IPS-NIHi7 (cell line): Measurements from ENCODE around the gene CDC42.
"Not testable (repeated sequence)": the region's sequence is repeated elsewhere in the genome, so short reads cannot be mapped to it uniquely, and the experiment has no call there.

ENCODE experiments used
- DNase-seq: peaks from one replicate; pipeline ENCODE4 v3.0.0; 2012; ENCODE audit warnings: mixed read lengths; ENCODE audit errors: extremely low spot score

CDC42 gene

GRCh38 chr1:22074803-22075202 is 22.3 kb downstream of the CDC42 start:
- no peak for DNase-seq

- no peak for DNase-seq
Observed at GRCh38 chr1:22075718-22076117, 23.2 kb downstream of the CDC42 start.

- no peak for DNase-seq
Observed at GRCh38 chr1:22076346-22076745, 23.8 kb downstream of the CDC42 start.

DNA sequence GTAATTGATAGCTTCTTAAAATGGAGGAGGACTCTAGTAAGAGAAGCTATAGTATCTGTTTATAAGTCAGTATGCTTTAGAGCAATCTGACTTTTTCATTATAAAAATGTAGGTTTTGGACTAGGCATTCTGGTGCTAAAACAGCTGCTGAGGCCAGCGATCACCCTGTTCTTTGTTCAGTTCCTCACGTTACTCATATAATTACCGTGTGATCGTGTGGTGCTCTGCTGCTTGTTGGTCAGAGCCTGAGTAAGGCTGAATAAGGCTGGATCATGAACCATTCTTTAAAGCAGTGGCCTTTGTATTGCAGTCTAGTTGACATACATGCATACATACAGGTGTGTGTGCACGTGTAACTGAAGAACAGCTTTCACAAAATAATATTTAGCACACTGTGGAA is 25.2 kb downstream of the CDC42 start:
- DNase-seq: no peak

DNA sequence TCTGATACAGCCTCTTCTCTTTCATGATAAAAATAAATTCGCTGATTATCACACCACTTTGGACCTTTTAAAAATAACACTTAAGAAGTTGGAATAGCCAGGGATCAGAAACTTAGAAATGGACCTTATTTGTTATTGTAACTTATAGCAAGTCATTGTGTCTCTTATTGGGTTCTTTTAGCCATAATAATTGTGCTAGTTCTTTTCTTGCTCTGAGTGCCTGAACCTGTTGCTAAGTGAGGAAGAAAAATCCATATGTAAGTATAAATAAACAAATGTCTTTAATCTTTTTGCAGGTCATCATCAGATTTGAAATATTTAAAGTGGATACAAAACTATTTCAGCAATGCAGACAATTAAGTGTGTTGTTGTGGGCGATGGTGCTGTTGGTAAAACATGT is 25.6 kb downstream of the CDC42 start:
- DNase-seq: no peak

DNA sequence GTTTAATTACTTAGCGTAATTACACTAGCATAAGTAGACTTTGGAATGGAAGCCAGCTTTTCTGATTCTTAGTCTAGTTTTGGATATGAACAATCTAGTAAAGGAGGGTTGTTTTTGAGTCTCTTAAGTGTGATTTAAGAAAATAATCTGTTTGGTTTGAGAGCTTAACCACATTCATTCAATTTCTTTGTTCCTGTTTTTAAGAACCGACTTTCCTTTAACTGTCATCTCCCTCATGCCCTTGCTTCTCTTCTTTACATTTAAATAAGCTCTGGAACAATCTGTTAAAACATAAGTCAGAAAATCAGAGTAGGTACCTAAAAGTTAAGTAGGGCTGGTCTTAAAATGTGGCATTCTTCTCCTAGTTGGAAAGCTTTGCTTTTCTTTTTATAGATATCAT is 27.7 kb downstream of the CDC42 start:
- no peak for DNase-seq

DNA sequence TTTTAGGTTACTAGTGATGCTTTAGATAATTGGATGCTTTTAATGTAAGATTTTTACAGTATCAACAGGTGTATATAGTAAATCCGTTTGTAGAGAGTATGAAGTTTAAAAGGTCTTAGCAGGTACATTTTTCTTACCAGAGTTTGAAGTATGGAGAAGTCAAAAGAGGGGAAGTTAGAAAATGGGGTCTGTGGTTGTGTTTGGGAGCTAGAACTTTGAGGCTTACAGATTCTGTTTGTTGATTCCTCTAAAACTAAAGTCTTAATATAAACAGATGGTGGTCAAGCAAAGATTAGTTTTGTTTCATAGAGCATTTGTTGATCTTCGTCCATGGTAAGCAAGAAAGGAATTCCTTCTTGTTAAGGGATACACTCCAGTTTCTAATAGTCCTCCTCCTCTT is 35.8 kb downstream of the CDC42 start:
- DNase-seq: no peak

- no peak for DNase-seq
Observed at GRCh38 chr1:22089134-22089571, 36.6 kb downstream of the CDC42 start.

DNA sequence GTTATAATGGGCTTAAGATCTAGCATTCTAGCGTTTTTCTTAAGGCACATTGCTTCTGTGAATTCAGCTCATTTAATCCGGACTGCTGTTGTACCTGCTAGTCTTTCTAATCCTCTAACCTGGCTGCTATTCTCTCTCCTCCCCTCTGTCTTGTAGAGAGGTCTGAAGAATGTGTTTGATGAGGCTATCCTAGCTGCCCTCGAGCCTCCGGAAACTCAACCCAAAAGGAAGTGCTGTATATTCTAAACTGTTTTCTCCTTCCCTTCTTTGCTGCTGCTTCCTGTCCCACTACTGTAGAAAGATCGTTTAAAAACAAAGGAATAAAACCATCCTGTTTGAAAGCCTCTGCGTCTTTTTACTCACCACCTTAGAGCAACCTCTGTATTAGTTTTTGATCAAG is 37.3 kb downstream of the CDC42 start:
- DNase-seq: peak; percentile 46

GRCh38 chr1:22090867-22091266 is 38.4 kb downstream of the CDC42 start:
- no peak for DNase-seq

DNA sequence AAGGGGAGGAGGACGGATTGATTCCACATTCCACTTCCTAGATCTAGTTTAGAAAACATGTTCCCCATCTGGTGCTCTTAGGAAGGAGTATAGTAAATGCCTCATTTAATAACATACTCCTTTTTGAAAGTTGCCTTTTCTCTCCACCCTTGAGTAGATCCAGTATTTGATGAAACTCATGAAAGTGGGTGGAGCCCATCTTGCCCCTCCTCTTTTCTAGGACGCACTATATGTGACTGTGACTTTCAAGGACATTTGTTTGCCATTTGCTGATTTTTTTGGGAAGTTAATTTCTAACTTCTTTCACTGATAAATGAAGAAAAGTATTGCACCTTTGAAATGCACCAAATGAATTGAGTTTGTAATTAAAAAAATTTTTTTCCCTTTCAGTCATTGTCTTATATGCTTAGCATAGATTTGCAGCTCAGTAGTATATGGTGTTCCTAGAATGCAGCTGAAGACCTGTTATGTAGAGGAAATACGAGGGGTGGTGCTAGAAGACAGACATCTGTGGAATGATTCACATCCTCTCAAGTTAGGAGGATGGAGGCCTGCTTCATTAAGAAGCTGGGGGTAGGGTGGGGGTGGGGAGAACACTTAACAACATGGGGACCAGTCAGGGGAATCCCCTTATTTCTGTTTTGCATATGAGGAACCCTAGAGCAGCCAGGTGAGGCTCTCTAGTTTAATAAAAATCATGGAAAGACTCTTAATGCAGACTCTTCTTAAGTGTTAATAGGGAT is 39.7 kb downstream of the CDC42 start:
- DNase-seq: not testable (repeated sequence)

DNA sequence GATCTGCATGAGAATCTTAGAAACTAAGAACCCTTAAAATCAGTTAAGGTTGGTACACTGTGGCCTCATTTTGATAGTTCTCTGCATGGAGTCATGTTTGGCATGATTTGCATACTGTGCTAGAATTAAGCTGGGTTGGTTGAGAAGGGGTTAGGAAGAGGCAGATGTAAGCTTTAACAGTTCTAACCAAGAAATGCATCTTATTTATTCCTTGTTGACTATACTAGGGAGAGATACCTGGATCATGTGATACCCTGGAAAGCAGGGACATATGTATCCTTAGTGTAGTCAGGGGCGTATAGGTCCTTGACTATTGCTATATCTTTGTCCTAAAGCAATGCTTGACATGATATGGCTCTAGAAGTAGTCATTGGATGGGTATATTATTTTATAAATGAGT is 41.0 kb downstream of the CDC42 start:
- no peak for DNase-seq

GRCh38 chr1:22096036-22096435 is 43.5 kb downstream of the CDC42 start:
- DNase-seq: no peak

- no peak for DNase-seq
Observed at GRCh38 chr1:22096463-22096862, 44.0 kb downstream of the CDC42 start.

DNA sequence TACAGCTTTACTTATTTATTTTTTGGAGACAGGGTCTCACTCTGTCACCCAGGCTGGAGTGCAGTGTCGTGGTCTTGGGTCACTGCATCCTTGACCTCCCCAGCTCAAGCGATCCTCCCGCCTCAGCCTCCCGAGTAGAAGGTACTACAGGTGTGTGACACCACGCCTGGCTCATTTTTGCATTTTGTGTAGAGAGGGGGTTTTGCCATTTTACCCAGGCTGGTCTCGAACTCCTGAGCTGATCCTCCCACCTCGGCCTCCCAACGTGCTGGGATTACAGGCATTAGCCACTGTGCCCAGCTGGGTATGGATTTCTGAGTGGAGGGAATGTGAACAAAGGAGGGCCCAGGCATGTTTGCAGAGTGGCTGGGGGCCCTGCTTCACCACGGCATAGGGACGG is 46.2 kb downstream of the CDC42 start:
- DNase-seq: no peak

DNA sequence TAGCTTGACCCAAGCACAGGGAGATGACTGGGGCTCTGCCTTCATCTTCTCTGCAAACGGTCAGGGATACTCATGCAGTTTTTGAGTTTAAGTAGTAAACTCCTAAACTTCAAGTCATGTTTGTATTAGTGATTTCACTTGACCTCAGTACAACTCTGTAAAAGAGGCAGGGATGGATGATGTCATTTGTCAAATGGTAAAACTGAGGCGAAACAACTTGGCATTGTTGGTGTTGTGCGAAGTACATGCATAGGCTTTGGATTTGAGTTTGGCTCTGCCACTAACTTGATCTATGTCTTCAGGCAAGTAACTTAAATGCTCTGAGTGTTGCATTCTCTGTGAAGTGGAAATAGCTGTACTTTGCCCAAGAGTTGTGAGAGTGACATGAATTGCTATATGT is 47.7 kb downstream of the CDC42 start:
- DNase-seq: no peak

DNA sequence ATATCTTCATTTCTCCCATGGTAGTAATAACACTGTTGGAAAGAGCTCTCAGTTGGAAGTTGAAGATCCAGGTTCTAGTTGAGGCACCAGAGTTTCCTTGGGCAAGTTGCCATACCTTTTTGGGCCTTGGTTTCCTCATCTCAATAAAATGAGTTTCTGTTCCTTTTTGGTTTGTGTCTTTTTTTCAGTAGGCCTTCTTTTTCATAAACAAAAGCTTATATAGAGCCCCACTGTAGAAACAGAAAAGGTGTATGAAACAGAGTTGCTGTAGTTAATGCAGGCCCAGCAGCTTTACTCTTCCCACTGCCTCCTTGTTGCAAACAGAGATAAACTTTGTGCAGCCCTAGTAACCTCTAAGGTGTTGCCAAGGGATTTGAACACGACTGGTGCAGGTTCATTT is 48.7 kb downstream of the CDC42 start:
- DNase-seq: no peak

DNA sequence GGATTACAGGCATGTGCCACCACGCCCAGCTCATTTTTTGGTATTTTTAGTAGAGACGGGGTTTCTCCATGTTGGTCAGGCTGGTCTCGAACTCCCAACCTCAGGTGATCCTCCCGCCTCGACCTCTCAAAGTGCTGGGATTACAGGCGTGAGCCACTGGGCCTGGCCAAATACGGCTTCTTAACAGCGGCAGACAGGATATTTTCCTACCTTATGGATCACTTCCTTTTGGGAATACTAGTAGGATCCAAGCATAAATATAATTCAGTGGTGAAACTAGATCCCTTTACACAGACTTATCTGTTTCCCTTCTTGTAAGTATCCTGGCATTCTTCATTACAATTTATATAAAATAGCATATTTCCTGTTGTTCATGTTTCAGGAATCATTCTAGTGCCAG is 49.5 kb downstream of the CDC42 start:
- DNase-seq: no peak

GRCh38 chr1:22102746-22103145 is 50.2 kb downstream of the CDC42 start:
- no peak for DNase-seq

GRCh38 chr1:22104094-22104493 is 51.6 kb downstream of the CDC42 start:
- DNase-seq: no peak

DNA sequence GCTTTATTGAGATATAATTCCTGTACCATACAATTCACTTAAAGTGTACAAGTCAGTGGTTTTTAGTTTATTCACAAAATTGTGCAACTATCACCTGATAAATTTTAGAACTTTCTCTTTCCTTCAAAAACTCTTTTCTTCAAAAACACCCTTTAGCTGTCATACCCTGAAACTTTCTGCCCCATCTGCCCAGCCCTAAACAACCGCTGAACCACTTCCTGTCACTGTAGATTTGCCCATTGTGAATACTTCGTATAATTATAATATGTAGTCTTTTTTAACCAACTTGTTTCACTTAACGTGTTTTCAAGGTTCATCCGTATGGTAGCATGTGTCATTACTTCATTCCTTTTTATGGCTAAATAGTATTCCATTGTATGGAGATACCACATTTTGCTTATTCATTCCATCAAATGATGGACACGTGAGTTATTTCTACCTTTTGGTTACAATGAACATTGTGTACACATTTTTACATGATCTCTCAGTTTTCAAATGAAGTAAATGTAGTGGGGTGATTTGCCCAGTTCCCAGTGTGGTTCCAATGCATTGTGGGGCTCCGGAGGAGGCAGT is 52.4 kb downstream of the CDC42 start:
- DNase-seq: no peak

DNA sequence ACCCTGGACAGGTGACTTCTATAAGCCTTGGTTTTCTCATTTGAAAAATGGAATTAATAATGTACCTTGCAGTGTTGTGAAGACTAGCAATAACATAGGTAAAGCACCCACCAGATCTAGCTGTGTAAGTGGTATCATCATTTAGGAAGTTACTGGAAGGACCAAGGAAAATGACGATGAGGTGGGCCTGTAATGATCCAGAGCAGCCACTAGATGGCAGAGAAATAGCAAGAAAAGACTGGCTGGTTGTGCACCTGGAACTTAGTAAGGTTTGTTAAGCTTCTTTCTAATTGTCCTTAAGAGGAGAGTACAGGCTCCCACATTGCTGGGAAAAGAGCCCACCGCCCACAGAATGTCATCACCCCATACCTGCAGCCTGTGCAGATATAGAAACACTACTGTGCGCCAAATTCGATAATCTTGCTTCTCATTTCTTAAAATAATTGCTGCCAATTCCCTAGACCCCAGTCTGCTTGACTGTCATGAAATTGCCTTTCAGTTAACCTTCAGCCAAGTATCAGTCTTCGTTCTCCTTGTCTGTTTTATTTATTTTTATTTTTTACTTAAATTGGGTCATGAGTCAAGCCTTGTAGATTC is 53.2 kb downstream of the CDC42 start:
- peak; percentile 68 for DNase-seq

DNA sequence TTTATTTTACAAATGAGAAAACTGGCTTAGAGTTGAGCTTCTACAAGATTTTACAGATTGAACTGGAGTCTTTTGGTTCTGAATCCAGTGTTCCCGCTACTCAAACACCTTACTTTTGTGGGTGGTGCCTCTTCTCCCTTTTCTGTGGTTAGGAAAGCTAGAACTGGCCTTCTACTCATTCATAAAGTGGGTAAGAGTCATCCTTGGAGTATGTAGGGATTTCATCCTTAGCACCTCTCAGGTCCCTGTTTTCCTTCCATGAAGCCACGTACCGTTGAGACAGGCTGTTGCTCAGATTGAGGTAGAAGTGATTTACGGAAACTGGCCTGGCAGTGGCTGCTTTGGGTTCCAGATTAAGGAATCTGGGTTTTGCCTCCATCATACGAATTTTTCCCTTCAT is 54.6 kb downstream of the CDC42 start:
- no peak for DNase-seq
